ENCODE measurements around the gene A3GALT2.

GRCh38 chr1:33326785-33327184 is 5.9 kb upstream of the A3GALT2 start:
- TF ChIP-seq TAF1 (IDR thresholded peaks at IDR 0.05; ENCODE audit: borderline replicate concordance, insufficient read depth, low read length) (no peak), SIN3A (IDR thresholded peaks at IDR 0.05; ENCODE audit: borderline replicate concordance, insufficient read depth, low read length) (no peak)
- TF ChIP-seq, protein P1, sequence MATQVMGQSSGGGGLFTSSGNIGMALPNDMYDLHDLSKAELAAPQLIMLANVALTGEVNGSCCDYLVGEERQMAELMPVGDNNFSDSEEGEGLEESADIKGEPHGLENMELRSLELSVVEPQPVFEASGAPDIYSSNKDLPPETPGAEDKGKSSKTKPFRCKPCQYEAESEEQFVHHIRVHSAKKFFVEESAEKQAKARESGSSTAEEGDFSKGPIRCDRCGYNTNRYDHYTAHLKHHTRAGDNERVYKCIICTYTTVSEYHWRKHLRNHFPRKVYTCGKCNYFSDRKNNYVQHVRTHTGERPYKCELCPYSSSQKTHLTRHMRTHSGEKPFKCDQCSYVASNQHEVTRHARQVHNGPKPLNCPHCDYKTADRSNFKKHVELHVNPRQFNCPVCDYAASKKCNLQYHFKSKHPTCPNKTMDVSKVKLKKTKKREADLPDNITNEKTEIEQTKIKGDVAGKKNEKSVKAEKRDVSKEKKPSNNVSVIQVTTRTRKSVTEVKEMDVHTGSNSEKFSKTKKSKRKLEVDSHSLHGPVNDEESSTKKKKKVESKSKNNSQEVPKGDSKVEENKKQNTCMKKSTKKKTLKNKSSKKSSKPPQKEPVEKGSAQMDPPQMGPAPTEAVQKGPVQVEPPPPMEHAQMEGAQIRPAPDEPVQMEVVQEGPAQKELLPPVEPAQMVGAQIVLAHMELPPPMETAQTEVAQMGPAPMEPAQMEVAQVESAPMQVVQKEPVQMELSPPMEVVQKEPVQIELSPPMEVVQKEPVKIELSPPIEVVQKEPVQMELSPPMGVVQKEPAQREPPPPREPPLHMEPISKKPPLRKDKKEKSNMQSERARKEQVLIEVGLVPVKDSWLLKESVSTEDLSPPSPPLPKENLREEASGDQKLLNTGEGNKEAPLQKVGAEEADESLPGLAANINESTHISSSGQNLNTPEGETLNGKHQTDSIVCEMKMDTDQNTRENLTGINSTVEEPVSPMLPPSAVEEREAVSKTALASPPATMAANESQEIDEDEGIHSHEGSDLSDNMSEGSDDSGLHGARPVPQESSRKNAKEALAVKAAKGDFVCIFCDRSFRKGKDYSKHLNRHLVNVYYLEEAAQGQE (IDR thresholded peaks at IDR 0.05; ENCODE audit: insufficient read depth in 1 of 2, low read depth in 2 of 2, low read length in 2 of 2), result no peak
